ENCODE results near the gene CNTD1.

Gene CNTD1

DNA sequence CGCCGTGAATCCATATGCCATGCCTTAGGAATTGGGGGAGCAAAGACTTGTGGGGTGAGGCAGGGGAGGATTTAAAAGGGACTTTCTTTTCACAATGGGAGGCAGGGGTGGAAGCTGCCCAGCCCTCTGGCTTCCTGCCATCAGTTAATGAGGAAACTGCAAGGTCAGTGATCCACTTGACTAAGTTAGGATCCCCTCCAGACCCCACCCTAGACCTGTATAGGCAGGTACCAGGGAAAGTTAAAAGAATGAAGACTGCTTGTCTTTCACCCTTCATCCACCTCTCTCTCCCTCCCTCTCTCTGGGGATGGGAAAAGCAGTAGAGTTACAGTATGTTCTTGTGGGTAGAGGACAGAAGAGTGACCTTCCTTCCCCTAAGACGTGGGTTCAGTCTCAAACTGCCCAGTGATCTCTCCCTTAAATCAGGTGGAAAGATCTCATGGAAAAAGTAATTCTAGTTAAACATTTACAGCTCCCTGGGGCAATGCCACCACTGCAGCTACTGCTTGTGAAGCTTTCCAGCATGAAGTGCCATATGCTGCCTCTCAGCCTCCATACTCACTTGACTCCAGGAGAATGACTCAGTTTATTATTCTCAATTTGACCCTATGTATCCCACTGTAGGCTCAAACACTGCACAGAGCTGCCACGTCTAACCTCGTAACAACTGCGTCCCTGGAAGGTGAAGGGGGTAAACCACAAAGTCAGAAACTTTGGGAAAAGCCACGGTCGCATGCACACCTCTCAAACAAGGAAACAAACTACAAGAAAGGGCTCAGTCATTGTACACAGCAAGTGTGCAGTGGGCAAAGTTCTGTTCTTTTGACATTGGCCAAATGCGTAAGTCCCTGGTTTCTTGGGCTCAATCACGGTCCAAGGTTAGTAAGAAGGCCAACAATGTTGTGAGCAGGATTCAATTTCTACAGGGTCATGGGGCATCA is 1.3 kb upstream of the CNTD1 start:
- peak overlapping the region; percentile 93 for H3K27ac ChIP-seq
- TF ChIP-seq, protein P1, sequence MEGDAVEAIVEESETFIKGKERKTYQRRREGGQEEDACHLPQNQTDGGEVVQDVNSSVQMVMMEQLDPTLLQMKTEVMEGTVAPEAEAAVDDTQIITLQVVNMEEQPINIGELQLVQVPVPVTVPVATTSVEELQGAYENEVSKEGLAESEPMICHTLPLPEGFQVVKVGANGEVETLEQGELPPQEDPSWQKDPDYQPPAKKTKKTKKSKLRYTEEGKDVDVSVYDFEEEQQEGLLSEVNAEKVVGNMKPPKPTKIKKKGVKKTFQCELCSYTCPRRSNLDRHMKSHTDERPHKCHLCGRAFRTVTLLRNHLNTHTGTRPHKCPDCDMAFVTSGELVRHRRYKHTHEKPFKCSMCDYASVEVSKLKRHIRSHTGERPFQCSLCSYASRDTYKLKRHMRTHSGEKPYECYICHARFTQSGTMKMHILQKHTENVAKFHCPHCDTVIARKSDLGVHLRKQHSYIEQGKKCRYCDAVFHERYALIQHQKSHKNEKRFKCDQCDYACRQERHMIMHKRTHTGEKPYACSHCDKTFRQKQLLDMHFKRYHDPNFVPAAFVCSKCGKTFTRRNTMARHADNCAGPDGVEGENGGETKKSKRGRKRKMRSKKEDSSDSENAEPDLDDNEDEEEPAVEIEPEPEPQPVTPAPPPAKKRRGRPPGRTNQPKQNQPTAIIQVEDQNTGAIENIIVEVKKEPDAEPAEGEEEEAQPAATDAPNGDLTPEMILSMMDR (IDR thresholded peaks at IDR 0.05): no peak
- no peak for TF ChIP-seq ZFX (IDR thresholded peaks at IDR 0.05; ENCODE audit: borderline replicate concordance)

DNA sequence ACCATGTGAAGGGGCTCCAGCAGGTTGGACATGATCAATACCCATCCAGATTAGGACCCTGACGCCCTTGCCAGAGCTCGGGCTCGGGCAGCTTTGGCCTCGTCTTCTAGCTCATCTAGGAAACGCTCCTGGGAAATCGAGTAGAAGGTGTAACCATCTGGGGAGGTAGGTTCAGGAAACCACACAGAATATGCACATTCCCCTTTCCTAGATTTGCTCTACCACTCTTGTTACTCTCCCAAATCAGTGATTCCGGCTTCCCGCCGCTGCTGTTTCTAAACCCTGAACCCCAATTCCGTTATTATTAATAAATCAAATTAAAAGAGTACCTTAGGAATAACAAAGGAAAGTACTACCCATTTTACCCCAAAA is 664 bp upstream of the CNTD1 start:
- H3K27ac ChIP-seq: peak overlapping the region; percentile 93
- TF ChIP-seq, protein P1 (IDR thresholded peaks at IDR 0.05): no peak
- no peak for TF ChIP-seq ZFX (IDR thresholded peaks at IDR 0.05; ENCODE audit: borderline replicate concordance)

DNA sequence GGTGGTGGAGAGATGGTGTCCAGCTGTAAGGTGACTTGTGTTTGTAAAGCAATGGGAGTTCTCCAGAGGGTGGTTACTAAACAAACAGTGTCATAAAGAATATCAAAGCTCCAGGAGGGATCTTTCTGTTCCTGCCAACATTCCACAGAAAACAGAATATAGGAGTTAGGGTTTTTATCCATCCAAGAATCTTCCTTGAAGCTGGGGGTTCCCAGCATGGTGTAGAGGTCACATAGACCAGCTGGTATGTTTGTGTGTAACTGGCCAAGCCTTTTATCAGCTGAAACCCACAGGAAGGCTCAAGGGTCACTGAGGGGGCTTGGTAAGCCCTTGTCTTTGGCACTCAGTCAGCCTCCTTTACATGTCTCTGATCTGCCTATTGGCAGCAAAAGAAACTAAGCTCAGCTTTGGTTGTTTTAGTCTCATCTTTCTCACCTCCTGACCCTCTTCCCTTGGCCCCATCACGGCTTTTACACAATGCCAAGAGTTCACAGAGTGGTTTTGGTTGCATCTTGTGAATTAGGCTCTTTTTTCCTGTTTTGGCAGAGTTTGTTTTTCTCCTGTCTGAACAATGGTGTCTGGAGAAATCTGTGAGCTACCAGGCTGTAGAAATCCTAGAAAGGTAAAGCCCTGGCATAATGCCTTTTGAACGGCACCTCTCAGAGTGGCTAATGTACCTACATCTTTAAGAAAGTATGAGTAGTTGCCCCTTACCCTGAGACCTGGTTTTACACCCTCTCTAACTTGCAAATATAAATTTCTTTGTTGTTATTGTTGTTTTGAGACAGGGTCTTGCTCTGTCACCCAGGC is 4.6 kb downstream of the CNTD1 start:
- TF ChIP-seq, protein P1 (IDR thresholded peaks at IDR 0.05): no peak
- no peak for TF ChIP-seq ZFX (IDR thresholded peaks at IDR 0.05; ENCODE audit: borderline replicate concordance)
- H3K27ac ChIP-seq: peak overlapping the region; percentile 98

DNA sequence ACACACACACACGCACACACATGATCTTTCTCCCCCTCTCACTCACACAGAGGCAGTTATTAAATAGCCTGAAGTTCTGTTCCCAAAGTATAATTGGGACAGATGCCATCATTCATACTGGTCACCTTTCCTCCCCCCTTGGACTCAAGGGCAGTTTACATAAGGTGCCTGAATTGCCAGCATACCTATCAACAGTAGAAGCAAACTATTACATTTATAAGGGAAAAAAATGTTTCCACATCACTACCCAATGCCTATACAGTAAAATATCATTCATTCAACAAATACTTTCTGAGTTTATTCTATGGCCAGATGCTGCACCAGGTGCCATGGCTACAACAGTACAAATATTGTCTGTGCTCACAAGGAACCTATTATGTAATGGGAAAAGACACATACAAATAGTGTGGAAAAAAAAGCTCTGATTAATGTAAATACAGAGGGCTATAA is 6.3 kb downstream of the CNTD1 start:
- peak overlapping the region; percentile 98 for H3K27ac ChIP-seq
- TF ChIP-seq ZFX (IDR thresholded peaks at IDR 0.05; ENCODE audit: borderline replicate concordance): no peak
- TF ChIP-seq, protein P1 (IDR thresholded peaks at IDR 0.05): no peak

DNA sequence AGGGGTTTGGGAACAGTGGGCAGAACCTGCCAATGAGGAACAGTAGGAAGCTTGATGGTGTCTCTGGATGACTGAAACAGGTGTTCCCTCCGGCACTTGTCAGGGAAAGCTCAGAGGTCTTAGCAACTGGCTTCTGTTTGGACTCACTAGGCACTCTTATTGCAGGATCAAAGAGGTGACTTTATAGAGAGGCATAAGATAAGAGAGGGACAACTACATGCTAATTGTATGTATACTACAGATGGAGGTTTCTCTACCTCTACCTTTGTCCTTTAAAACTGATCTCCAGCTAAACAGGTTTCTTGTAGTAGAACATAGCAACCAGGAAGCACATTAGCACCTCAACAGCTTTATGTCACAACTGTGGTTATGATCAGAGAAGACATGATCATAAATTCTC is 7.6 kb downstream of the CNTD1 start:
- TF ChIP-seq, protein P1 (IDR thresholded peaks at IDR 0.05): no peak
- no peak for TF ChIP-seq ZFX (IDR thresholded peaks at IDR 0.05; ENCODE audit: borderline replicate concordance)
- H3K27ac ChIP-seq: peak overlapping the region; percentile 98

DNA sequence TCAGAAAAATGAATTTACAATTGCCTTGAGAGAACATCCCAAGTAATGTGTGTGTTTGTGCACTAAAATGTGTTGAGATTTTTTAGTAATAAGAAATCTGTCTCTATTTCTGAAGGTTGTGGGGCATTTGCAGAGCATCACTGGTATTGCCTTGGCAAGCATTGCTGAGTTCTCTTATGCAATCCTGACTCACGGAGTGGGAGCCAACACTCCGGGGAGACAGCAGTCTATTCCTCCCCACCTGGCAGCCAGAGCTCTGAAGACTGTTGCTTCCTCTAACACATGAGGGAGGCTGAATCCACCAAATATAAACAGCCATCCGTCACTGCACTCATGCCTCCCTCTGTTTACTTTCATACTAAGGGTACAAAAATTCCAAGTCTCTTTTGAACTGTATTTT is 10.6 kb downstream of the CNTD1 start:
- no peak overlapping the region for H3K27ac ChIP-seq
- TF ChIP-seq, protein P1 (IDR thresholded peaks at IDR 0.05): no peak
- TF ChIP-seq ZFX (IDR thresholded peaks at IDR 0.05; ENCODE audit: borderline replicate concordance): no peak

All from 22Rv1 (cell line).